Parathyroid adenoma (tissue), 2 donors: ENCODE measurements around the gene KIAA1671.
"Not testable (repeated sequence)": the region's sequence is repeated elsewhere in the genome, so short reads cannot be mapped to it uniquely, and the experiment has no call there.

Experiments
- H2AFZ ChIP-seq: fragments of 300-600 bp; sonication (generic); one replicate; pipeline ENCODE4 v1.7.0; 2017; ENCODE audit warnings: antibody characterized with exemption, mild to moderate bottlenecking
- H3K27ac ChIP-seq: fragments of 300-600 bp; sonication (generic); one replicate; pipeline ENCODE4 v1.7.0; 2017
- H3K27me3 ChIP-seq: fragments of 300-600 bp; sonication (generic); one replicate; pipeline ENCODE4 v1.7.0; 2017; ENCODE audit warnings: low read length; ENCODE audit not compliant: control insufficient read depth, insufficient read depth
- H3K36me3 ChIP-seq: fragments of 300-600 bp; sonication (generic); one replicate; pipeline ENCODE4 v1.7.0; 2017; ENCODE audit warnings: low read length; ENCODE audit not compliant: control insufficient read depth, insufficient read depth
- H3K4me1 ChIP-seq: fragments of 300-600 bp; sonication (generic); one replicate; pipeline ENCODE4 v1.7.0; 2017; ENCODE audit warnings: control low read depth
- H3K4me2 ChIP-seq: fragments of 300-600 bp; sonication (generic); one replicate; pipeline ENCODE4 v1.7.0; 2017; ENCODE audit warnings: low read length
- H3K4me3 ChIP-seq: fragments of 300-600 bp; sonication (generic); one replicate; pipeline ENCODE4 v1.7.0; 2017; ENCODE audit warnings: low read depth, low read length
- H3K79me2 ChIP-seq: fragments of 300-600 bp; sonication (generic); one replicate; pipeline ENCODE4 v1.7.0; 2017; ENCODE audit warnings: control low read depth
- H3K9ac ChIP-seq: fragments of 300-600 bp; sonication (generic); one replicate; pipeline ENCODE4 v1.7.0; 2017; ENCODE audit warnings: mild to moderate bottlenecking
- H3K9me3 ChIP-seq: fragments of 300-600 bp; sonication (generic); one replicate; pipeline ENCODE4 v1.7.0; 2017; ENCODE audit warnings: low read length; ENCODE audit not compliant: control insufficient read depth
- CTCF ChIP-seq: fragments of 300-600 bp; sonication (generic); IDR thresholded peaks from one replicate; pipeline ENCODE4 v1.7.0; 2017; ENCODE audit warnings: antibody characterized with exemption, mild to moderate bottlenecking
- donor health status: primary hyperparathyroidism.

Gene KIAA1671

GRCh38 chr22:25203082-25203481 lies 250.6 kb downstream of the KIAA1671 start:
- no peaks in the 10 kb centered on the region for H3K79me2 ChIP-seq
- H3K27me3 ChIP-seq = no peaks in the 10 kb centered on the region
- no peak overlapping the region for H2AFZ ChIP-seq
- no peaks in the 10 kb centered on the region for H3K4me1 ChIP-seq
- H3K4me2 ChIP-seq = no peak overlapping the region
- no peak overlapping the region for H3K27ac ChIP-seq
- H3K9me3 ChIP-seq = no peaks in the 10 kb centered on the region
- no peak overlapping the region for H3K4me3 ChIP-seq
- no peaks in the 10 kb centered on the region for H3K36me3 ChIP-seq
- H3K9ac ChIP-seq = no peak overlapping the region
- TF ChIP-seq CTCF = no peak

- H3K9me3 ChIP-seq, H3K27me3 ChIP-seq, H3K4me2 ChIP-seq, H3K27ac ChIP-seq, H3K4me3 ChIP-seq, H3K9ac ChIP-seq, H2AFZ ChIP-seq, H3K36me3 ChIP-seq, H3K79me2 ChIP-seq, H3K4me1 ChIP-seq: not testable (repeated sequence)
Measured at GRCh38 chr22:25204547-25204946, 252.0 kb downstream of the KIAA1671 start.

- no peak overlapping the region for H3K27ac ChIP-seq
- no peak overlapping the region for H3K4me2 ChIP-seq
- H3K9ac ChIP-seq = no peak overlapping the region
- no peaks in the 10 kb centered on the region for H3K9me3 ChIP-seq
- no peaks in the 10 kb centered on the region for H3K4me1 ChIP-seq
- H2AFZ ChIP-seq = no peak overlapping the region
- H3K4me3 ChIP-seq = no peak overlapping the region
- TF ChIP-seq CTCF = no peak
- H3K27me3 ChIP-seq = no peaks in the 10 kb centered on the region
- no peaks in the 10 kb centered on the region for H3K36me3 ChIP-seq
- H3K79me2 ChIP-seq = no peaks in the 10 kb centered on the region
Measured at GRCh38 chr22:25205847-25206246, 253.3 kb downstream of the KIAA1671 start.

GRCh38 chr22:25206998-25207397 lies 254.5 kb downstream of the KIAA1671 start:
- Histone ChIP-seq H3K27me3 (no peaks in the 10 kb centered on the region), H3K9ac (no peak overlapping the region), H3K79me2 (no peaks in the 10 kb centered on the region), H3K4me2 (no peak overlapping the region), H3K4me1 (no peaks in the 10 kb centered on the region), H2AFZ (no peak overlapping the region), H3K36me3 (no peaks in the 10 kb centered on the region), H3K9me3 (no peaks in the 10 kb centered on the region), H3K27ac (no peak overlapping the region), H3K4me3 (no peak overlapping the region)
- TF ChIP-seq CTCF = no peak

- Histone ChIP-seq H2AFZ (no peak overlapping the region), H3K9me3 (no peaks in the 10 kb centered on the region), H3K4me3 (no peak overlapping the region), H3K4me1 (no peaks in the 10 kb centered on the region), H3K9ac (no peak overlapping the region), H3K27ac (no peak overlapping the region), H3K36me3 (no peaks in the 10 kb centered on the region), H3K27me3 (no peaks in the 10 kb centered on the region), H3K4me2 (no peak overlapping the region), H3K79me2 (no peaks in the 10 kb centered on the region)
- TF ChIP-seq CTCF = no peak
Measured at GRCh38 chr22:25207553-25208157, 255.1 kb downstream of the KIAA1671 start.
